Natural killer cell treated with Interleukin-12 subunit alpha and Interleukin-12 subunit beta and Interleukin-15 and Interleukin-18, amount 100 ng/mL, for 72 hours (primary cell): ENCODE results near the gene SFSWAP. TPM values are rescaled to one million over a fixed set of nuclear protein-coding genes. Genes with fewer than 3 reads are reported as not detected.

ENCODE experiments used
- ATAC-seq, 2 donors: fragments of 150-1000 bp; cut with Tn5 transposase in 1 of 2; sonication (Bioruptor Pico), chemical (Tn5 transposase) in 1 of 2; 2 replicates each; pipeline ENCODE4 v1.10.0; 2021
- DNase-seq: peaks from one replicate; pipeline ENCODE4 v3.0.0; 2022; ENCODE audit warnings: low spot score
- H3K27ac Mint-ChIP-seq, 2 donors: 1 replicate in 1 of 2; 2 replicates in 1 of 2; pipeline ENCODE4 v1.8.0; 2022; ENCODE audit warnings: mixed read lengths in 2 of 2, mild to moderate bottlenecking in 1 of 2, moderate library complexity in 1 of 2
- H3K27me3 Mint-ChIP-seq, 2 donors: 1 replicate in 1 of 2; 2 replicates in 1 of 2; pipeline ENCODE4 v1.8.0; 2022; ENCODE audit warnings: mixed read lengths in 2 of 2
- H3K36me3 Mint-ChIP-seq: one replicate; pipeline ENCODE4 v1.8.0; 2022; ENCODE audit warnings: mixed read lengths
- H3K4me1 Mint-ChIP-seq, 2 donors: 1 replicate in 1 of 2; 2 replicates in 1 of 2; pipeline ENCODE4 v1.8.0; 2022; ENCODE audit warnings: low read depth in 2 of 2, mixed read lengths in 2 of 2, mild to moderate bottlenecking in 1 of 2
- H3K4me3 Mint-ChIP-seq: one replicate; pipeline ENCODE4 v1.8.0; 2022; ENCODE audit warnings: mixed read lengths
- H3K9me3 Mint-ChIP-seq: 2 replicates; pipeline ENCODE4 v1.8.0; 2022; ENCODE audit warnings: mixed read lengths
- total RNA-seq, 2 donors: library from RNA; stranded (reverse); gene quantifications; one replicate each; pipeline ENCODE4 v1.2.3, GENCODE V29; 2022

Gene SFSWAP
- total RNA-seq, 2 donors from 2014 or later = 64.9 to 91.6 TPM

DNA sequence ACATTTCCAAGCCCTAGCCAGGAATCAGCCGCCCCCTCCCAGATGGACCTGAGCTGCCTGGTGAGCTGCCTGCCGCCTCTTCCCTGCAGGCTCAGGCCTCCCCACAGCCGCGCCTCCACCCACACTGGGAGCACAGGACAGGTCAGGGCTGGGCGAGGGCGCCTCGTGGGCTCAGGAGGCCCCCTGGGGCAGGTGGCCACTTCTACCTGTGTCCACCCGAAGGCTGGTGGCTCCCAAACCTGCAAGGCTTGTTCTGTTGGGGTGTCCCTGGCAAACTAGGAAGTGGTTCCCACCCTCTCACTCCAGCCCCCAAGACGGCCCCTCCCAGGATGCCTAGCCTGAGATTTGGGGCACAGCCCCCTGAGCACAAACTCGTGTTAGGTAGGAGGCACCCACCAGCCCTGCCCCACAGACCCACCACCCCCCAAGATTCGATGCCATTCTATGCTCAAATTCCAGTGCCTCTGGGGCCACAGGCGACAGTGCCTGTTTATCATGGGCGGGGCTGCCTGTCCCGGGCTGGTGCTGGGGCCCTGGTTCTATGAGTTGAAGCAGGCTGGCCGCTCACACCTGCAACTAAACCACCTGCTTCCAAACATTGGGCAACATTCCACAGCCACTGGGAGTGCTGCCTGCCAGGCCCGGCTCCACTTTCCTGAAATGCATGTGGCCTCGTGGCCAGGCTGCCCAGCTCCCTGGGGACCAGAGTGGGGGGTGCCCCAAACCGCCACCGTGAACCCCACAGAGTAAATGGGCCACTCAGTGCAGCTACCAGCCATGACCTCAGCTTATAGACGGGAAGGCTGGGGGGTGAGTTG, 124.1 kb downstream of the SFSWAP start:
- no peaks in the 10 kb centered on the region for H3K9me3 Mint-ChIP-seq
- peaks cover 0 to 7% of the 10 kb centered on the region in 2 donors for H3K27me3 Mint-ChIP-seq
- H3K4me3 Mint-ChIP-seq = no peak overlapping the region
- H3K4me1 Mint-ChIP-seq = no peaks in the 10 kb centered on the region
- ATAC-seq (no peak), DNase-seq (no peak)
- H3K27ac Mint-ChIP-seq = no peak overlapping the region
- no peaks in the 10 kb centered on the region for H3K36me3 Mint-ChIP-seq

DNA sequence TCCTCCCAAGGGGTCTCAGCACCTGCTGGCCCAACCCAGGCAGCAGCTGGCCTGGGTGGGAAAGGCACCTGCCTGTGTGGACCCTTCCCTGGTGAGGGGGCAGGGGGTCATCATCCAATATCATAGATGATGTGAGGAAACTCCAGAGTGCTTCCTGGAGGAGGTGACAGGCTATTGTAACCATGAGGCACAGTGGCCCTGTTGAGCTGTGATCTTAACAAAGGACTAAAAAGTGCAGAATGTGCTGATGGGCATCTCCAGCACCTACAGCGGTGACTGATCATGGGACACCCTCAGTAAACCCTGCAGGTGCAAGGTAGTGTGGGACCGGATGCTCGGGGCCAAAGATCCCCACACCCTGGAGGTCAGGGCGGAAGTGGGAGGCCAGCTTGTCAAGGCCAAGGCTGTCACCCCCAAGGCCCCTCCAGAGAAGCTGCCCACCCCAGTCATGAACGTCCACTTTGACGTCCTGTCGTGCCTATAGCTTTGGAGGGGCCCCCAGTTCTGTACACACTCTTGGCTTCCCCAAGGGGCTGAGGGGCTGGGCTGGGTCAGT, 124.8 kb downstream of the SFSWAP start:
- Mint-ChIP-seq H3K4me3 (no peak overlapping the region), H3K9me3 (no peaks in the 10 kb centered on the region), H3K36me3 (no peaks in the 10 kb centered on the region), H3K27me3 (peaks cover 0 to 7% of the 10 kb centered on the region in 2 donors), H3K4me1 (no peaks in the 10 kb centered on the region), H3K27ac (no peak overlapping the region)
- DNase-seq (no peak), ATAC-seq (no peak)

DNA sequence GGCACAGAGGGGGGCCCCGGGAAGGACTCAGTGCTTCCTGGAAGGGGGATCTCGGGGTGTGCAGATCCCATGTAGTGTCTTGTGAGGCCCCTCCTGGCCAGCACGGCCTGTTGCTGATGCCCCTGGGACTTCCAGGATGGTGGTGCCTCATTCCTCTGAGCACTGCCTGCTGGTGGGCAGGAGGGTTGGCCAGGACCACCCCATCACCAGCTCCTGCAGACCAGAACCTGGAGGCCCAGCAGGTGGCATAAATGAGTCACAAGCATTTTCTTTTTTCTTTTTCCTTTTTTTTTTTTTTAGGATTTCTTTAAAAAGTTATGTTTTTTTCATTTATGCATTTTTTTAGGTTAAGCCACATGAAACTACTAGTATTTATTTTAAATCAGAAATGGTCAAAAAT, 125.3 kb downstream of the SFSWAP start:
- H3K4me3 Mint-ChIP-seq = no peak overlapping the region
- H3K36me3 Mint-ChIP-seq = no peaks in the 10 kb centered on the region
- no peaks in the 10 kb centered on the region for H3K4me1 Mint-ChIP-seq

DNA sequence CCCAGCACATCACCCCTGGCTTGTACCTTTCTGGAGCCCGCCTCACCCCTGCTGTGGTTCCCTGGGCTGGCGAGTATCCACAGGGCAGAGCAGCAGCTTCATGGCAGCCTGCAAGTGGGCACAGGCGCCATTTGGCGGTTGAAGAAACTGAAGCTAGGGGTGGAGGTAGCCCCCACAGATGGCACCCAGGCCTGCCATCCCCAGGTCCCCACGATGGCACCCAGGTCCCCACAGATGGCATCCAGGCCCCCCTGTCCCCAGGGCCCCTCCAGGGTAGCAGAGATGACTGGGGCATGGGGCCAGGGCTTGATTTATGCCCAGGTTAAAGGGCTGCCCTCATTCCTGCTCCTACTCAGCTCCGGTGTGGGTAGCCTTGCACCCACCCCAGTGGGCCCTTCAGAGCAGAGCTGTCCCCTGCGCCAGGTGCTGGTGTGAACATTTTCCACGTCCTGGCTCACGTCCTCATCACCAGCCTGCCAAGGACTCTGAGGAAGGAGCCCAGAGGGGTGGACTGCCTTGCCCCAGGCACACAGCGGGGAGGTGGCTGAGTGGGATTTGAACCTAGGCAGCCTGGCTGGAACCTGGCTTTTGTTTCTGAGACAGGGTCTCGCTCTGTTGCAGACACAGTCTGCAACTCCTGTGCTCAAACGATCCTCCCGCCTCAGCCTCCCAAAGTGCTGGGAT, 126.0 kb downstream of the SFSWAP start:
- no peak for DNase-seq
- no peaks in the 10 kb centered on the region for H3K9me3 Mint-ChIP-seq
- H3K27me3 Mint-ChIP-seq = peaks cover 0 to 7% of the 10 kb centered on the region in 2 donors
- H3K36me3 Mint-ChIP-seq = no peaks in the 10 kb centered on the region
- no peak for ATAC-seq
- H3K4me1 Mint-ChIP-seq = no peaks in the 10 kb centered on the region
- no peak overlapping the region for H3K27ac Mint-ChIP-seq
- no peak overlapping the region for H3K4me3 Mint-ChIP-seq

More for the DNA sequence above, 125.3 kb downstream of the SFSWAP start:
- peaks cover 0 to 7% of the 10 kb centered on the region in 2 donors for H3K27me3 Mint-ChIP-seq
- no peak overlapping the region for H3K27ac Mint-ChIP-seq
- no peaks in the 10 kb centered on the region for H3K9me3 Mint-ChIP-seq
- DNase-seq (no peak), ATAC-seq (no peak)

DNA sequence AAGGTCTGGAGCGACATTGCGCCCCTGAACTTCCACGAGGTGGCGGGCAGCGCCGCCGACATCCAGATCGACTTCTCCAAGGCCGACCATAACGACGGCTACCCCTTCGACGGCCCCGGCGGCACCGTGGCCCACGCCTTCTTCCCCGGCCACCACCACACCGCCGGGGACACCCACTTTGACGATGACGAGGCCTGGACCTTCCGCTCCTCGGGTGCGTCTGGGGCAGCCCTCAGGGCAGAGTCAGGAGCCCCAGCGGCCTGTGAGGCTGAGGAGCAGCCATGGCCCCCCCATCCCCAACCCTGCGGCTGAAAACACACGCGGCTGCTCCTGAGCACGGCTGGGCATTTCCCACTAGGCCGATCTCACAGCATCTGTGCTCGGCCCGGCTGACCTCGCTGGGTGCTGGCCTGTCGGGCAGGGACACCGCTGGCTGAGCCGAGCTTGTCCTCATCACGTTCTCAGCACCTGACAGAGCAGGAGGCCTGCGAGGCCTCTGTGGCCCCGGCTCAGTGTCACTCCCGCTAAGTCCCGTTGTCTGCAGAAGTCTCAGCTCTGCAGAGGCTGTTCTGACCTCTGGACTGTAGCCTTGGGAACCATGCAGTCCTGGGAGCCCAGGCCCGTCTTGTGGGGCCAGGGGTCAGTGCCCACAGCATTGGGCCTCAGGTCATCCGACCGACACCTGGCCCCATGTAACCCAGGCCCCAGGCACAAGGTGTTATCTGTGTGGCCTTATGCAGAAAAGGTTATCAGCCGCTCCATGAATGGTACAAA, 129.9 kb downstream of the SFSWAP start:
- no peak for DNase-seq
- no peak for ATAC-seq
- Mint-ChIP-seq H3K27me3 (no peaks in the 10 kb centered on the region), H3K4me3 (no peak overlapping the region), H3K27ac (no peak overlapping the region), H3K9me3 (no peaks in the 10 kb centered on the region), H3K4me1 (no peaks in the 10 kb centered on the region), H3K36me3 (no peaks in the 10 kb centered on the region)

DNA sequence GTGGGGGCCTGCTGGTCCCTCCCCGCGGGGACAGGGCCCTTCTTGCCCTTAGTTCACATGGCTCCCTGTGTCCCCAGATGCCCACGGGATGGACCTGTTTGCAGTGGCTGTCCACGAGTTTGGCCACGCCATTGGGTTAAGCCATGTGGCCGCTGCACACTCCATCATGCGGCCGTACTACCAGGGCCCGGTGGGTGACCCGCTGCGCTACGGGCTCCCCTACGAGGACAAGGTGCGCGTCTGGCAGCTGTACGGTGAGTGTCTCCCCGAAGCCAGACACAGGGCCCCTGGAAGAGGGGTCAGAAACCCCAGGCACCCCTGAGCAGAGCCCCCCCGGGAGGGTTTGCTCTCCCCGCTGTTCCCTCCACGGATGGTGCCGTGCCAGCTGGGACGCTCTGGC, 130.7 kb downstream of the SFSWAP start:
- no peaks in the 10 kb centered on the region for H3K27me3 Mint-ChIP-seq
- ATAC-seq (no peak), DNase-seq (no peak)
- no peaks in the 10 kb centered on the region for H3K36me3 Mint-ChIP-seq
- H3K27ac Mint-ChIP-seq = no peak overlapping the region
- H3K9me3 Mint-ChIP-seq = no peaks in the 10 kb centered on the region
- H3K4me3 Mint-ChIP-seq = no peak overlapping the region
- no peaks in the 10 kb centered on the region for H3K4me1 Mint-ChIP-seq

DNA sequence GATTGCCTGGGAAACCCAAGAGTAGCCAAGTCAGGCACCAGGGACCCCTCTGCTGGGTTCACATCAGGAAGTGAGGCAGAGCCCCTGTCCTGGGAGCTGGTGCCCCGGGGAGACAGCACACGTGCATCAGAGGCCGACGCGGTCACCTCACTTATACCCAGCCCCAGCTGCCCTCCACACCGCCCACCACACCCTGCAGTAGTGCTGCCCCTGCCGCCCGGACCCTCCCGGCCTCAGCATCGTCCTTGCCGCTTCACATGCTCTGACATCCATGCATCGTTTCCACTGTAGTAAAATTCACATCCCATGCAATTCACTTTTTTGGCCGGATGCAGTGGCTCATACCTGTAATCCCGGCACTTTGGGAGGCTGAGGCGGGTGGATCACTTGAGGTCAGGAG, 131.3 kb downstream of the SFSWAP start:
- no peak overlapping the region for H3K27ac Mint-ChIP-seq
- no peak overlapping the region for H3K4me3 Mint-ChIP-seq
- ATAC-seq = no peak
- DNase-seq = no peak
- no peaks in the 10 kb centered on the region for H3K36me3 Mint-ChIP-seq
- no peaks in the 10 kb centered on the region for H3K4me1 Mint-ChIP-seq
- no peaks in the 10 kb centered on the region for H3K9me3 Mint-ChIP-seq
- H3K27me3 Mint-ChIP-seq = no peaks in the 10 kb centered on the region

DNA sequence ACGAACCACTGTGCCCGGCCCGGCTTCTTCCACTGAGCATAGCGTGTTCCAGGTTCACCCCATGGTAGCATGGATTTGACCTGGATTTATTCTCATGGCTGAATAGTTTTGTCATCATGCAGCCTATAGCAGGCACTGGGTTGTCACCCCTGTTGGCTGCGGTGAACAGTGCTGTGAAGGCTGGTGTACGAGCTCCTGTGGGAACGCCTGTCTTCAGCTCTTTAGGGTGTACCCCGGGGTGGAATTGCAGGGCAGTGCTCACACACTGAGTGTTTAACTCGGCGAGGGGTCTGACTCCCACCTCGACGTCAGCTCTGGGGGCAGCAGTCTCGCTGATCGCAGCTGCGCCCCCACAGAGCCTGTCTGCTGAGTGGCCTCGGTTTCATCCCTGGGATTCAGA, 132.6 kb downstream of the SFSWAP start:
- H3K27me3 Mint-ChIP-seq = no peaks in the 10 kb centered on the region
- H3K27ac Mint-ChIP-seq = no peak overlapping the region
- no peak for ATAC-seq
- no peaks in the 10 kb centered on the region for H3K4me1 Mint-ChIP-seq
- no peak overlapping the region for H3K4me3 Mint-ChIP-seq
- H3K36me3 Mint-ChIP-seq = no peaks in the 10 kb centered on the region
- no peaks in the 10 kb centered on the region for H3K9me3 Mint-ChIP-seq
- DNase-seq = no peak

DNA sequence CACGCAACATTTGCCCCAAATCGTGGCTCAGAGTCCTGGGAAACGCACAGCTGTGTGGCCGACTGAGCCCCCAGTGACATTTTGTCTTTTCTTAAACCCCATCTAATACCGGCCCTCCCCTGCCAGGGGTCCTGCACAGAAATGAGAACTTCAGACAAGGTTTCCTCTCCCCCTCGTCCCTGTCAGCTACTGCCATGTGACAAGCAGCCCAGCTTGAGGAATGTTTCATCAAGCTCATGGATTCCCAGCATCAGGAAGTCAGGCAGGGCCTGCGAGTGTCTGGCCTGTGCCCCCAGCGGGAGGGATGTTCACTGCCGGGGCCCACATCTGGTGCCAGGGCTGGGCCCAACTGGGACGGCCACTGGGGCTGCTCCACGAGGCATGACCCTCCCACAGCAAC, 133.2 kb downstream of the SFSWAP start:
- Mint-ChIP-seq H3K4me3 (no peak overlapping the region), H3K4me1 (no peaks in the 10 kb centered on the region), H3K27me3 (no peaks in the 10 kb centered on the region), H3K36me3 (no peaks in the 10 kb centered on the region), H3K9me3 (no peaks in the 10 kb centered on the region), H3K27ac (no peak overlapping the region)
- DNase-seq = no peak
- no peak for ATAC-seq

DNA sequence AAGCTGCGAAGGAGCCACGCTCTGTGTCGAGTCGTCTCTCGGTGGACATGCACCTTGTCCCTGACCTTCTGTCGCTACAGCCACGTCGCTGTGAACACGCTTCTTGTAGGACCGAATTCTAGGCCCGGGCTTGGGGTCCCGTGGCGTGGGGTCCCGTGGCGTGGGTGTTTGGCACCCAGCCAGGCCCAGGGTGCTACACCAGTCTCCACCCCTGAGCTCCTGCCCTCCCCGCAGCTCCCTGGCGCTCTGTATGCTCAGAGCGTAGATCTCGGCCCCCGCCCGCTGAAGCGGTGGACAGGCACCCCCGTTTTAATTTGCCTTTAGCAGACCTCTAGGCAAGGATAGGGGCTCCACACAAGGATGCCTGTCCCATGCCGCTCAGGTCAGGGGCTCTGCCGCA, 133.8 kb downstream of the SFSWAP start:
- DNase-seq (no peak), ATAC-seq (no peak)
- no peak overlapping the region for H3K27ac Mint-ChIP-seq
- no peaks in the 10 kb centered on the region for H3K4me1 Mint-ChIP-seq
- H3K36me3 Mint-ChIP-seq = no peaks in the 10 kb centered on the region
- no peak overlapping the region for H3K4me3 Mint-ChIP-seq
- H3K9me3 Mint-ChIP-seq = no peaks in the 10 kb centered on the region
- no peaks in the 10 kb centered on the region for H3K27me3 Mint-ChIP-seq

DNA sequence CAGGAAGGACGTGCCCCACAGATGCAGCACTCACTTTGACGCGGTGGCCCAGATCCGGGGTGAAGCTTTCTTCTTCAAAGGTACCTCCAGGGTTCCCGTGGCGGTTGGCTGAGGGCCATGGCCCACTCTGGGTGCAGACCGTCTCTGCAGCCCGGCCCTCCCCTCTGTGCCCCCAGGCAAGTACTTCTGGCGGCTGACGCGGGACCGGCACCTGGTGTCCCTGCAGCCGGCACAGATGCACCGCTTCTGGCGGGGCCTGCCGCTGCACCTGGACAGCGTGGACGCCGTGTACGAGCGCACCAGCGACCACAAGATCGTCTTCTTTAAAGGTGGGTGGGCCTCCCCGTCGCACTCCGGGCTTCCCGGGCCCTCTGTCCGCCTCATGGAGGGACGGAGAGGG, 134.2 kb downstream of the SFSWAP start:
- Mint-ChIP-seq H3K4me1 (no peaks in the 10 kb centered on the region), H3K36me3 (no peaks in the 10 kb centered on the region), H3K27ac (no peak overlapping the region), H3K4me3 (no peak overlapping the region), H3K27me3 (no peaks in the 10 kb centered on the region), H3K9me3 (no peaks in the 10 kb centered on the region)
- no peak for DNase-seq
- no peak for ATAC-seq

DNA sequence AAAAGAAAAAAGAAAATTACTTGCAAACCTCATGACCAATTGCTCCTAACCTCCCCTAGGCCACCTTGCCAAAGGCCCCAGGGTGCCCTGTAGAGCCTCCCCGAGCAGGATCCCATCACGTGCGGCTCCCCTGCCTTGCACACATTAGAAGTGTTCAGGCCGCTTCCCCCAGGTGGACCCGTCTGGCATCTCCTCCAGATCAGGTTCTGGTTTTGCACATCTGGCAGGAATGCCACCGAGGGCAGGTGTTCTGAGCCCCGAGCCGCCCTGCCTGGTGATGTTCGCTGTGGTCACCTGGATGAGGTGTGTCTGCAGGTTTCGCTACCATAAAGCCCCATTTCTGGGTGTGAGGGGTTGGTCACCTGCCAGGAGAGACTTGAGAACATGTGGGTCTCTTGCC, 136.6 kb downstream of the SFSWAP start:
- no peaks in the 10 kb centered on the region for H3K9me3 Mint-ChIP-seq
- H3K4me1 Mint-ChIP-seq = no peaks in the 10 kb centered on the region
- H3K36me3 Mint-ChIP-seq = no peaks in the 10 kb centered on the region
- no peak overlapping the region for H3K4me3 Mint-ChIP-seq
- no peaks in the 10 kb centered on the region for H3K27me3 Mint-ChIP-seq
- no peak for ATAC-seq
- no peak overlapping the region for H3K27ac Mint-ChIP-seq
- no peak for DNase-seq

DNA sequence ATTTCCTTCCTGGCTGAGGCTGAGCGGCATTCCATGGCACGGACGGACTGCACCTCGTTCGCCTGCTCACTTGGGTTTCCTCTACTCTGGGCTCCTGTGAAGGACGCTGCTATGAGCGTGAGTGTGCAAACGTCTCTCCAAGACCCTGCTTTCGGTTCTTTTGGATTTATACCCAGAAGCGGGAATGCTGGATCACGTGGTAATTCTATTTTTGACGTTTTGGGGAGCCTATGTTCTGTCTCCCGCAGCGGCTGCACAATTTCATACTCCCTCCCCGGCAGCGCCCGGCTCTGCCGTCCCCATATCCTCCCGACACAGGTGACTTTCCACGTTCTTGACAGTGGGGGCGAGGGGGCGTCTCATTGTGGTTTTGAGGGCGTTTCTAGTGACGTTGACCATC, 137.9 kb downstream of the SFSWAP start:
- H3K27ac Mint-ChIP-seq = no peak overlapping the region
- ATAC-seq = no peak
- no peaks in the 10 kb centered on the region for H3K9me3 Mint-ChIP-seq
- DNase-seq = no peak
- H3K4me3 Mint-ChIP-seq = no peak overlapping the region
- H3K36me3 Mint-ChIP-seq = no peaks in the 10 kb centered on the region
- H3K27me3 Mint-ChIP-seq = no peaks in the 10 kb centered on the region
- no peaks in the 10 kb centered on the region for H3K4me1 Mint-ChIP-seq
